SK-N-SH (cell line): ENCODE measurements around the gene CTSZ. TPM values are rescaled to one million over a fixed set of nuclear protein-coding genes. Genes with fewer than 3 reads are reported as not detected.
A peak's percentile ranks its signal among the peaks of the same experiment; 100 is the strongest.

Experiments used
- CTCF ChIA-PET: fragments of 300-600, 350-600 bp; formaldehyde crosslinking; extraction: SDS; loops from one replicate; lab custom pipeline; 2021; lab: Yijun Ruan, JAX
- POLR2A ChIA-PET: fragments of 350-600 bp; sonication (Branson Sonifier 250); formaldehyde crosslinking; extraction: SDS; loops from one replicate; lab custom pipeline; 2020; ENCODE audit warnings: antibody characterized with exemption, inconsistent platforms; lab: Yijun Ruan, JAX
- DNase-seq: peaks from one replicate; pipeline ENCODE4 v3.0.0; 2012
- H2AFZ ChIP-seq: fragments of 200-600 bp; sonication (generic); 2 replicates; pipeline ENCODE4 v1.8.1; 2016; ENCODE audit warnings: antibody characterized with exemption, mild to moderate bottlenecking, low read depth
- H3F3A ChIP-seq: fragments of 200-600 bp; sonication (generic); replicated peaks from 2 replicates; pipeline ENCODE3; 2016; ENCODE audit warnings: antibody characterized with exemption, mild to moderate bottlenecking; ENCODE audit not compliant: insufficient read depth
- H3K27ac ChIP-seq, 2 experiments: fragments of 200-500 bp in 1 of 2; fragments of 200-600 bp in 1 of 2; sonication (Bioruptor generic) in 1 of 2; sonication (generic), shearing (Covaris generic) in 1 of 2; 2 replicates each; pipeline versions ENCODE4 v1.5.1 to v1.6.1; 2014 to 2016; ENCODE audit warnings: low read depth in 2 of 2, inconsistent platforms in 1 of 2, low read length in 1 of 2, mild to moderate bottlenecking in 1 of 2, mixed read lengths in 1 of 2
- H3K27me3 ChIP-seq: fragments of 200-600 bp; sonication (generic), shearing (Covaris generic); 2 replicates; pipeline ENCODE4 v1.6.1; 2016; ENCODE audit warnings: mixed run types; ENCODE audit not compliant: insufficient read depth
- H3K36me3 ChIP-seq, 2 experiments: fragments of 200-500 bp in 1 of 2; fragments of 200-600 bp in 1 of 2; sonication (Bioruptor generic) in 1 of 2; sonication (generic) in 1 of 2; replicated peaks in 1 of 2; 2 replicates each; pipeline versions ENCODE3 to v1.5.1; 2014 to 2016; ENCODE audit warnings: low read length in 1 of 2, mild to moderate bottlenecking in 1 of 2; ENCODE audit not compliant: insufficient read depth in 2 of 2, control insufficient read depth in 1 of 2
- H3K4me1 ChIP-seq, 2 experiments: fragments of 200-500 bp in 1 of 2; fragments of 200-600 bp in 1 of 2; sonication (Bioruptor generic) in 1 of 2; sonication (generic), shearing (Covaris generic) in 1 of 2; 2 replicates each; pipeline versions ENCODE4 v1.5.1 to v1.6.1; 2014 to 2016; ENCODE audit warnings: low read depth in 1 of 2, low read length in 1 of 2, mixed run types in 1 of 2; ENCODE audit not compliant: insufficient read depth in 2 of 2, control insufficient read depth in 1 of 2
- H3K4me2 ChIP-seq: fragments of 200-600 bp; sonication (generic), shearing (Covaris generic); 2 replicates; pipeline ENCODE4 v1.6.1; 2017; ENCODE audit warnings: mixed run types
- H3K4me3 ChIP-seq, 2 experiments: fragments of 200-500 bp in 1 of 2; fragments of 200-600 bp in 1 of 2; sonication (Bioruptor generic) in 1 of 2; sonication (generic), shearing (Covaris generic) in 1 of 2; 2 replicates each; pipeline versions ENCODE4 v1.5.1 to v1.8.1; 2014 to 2016; ENCODE audit warnings: low read depth in 2 of 2, inconsistent platforms in 1 of 2, low read length in 1 of 2, mild to moderate bottlenecking in 1 of 2, mixed read lengths in 1 of 2, moderate library complexity in 1 of 2
- H3K79me2 ChIP-seq: fragments of 200-600 bp; sonication (generic); 2 replicates; pipeline ENCODE4 v1.8.1; 2017; ENCODE audit warnings: mild to moderate bottlenecking; ENCODE audit not compliant: insufficient read depth
- H3K9ac ChIP-seq: fragments of 200-600 bp; sonication (generic); 2 replicates; pipeline ENCODE4 v1.6.1; 2017; ENCODE audit warnings: mixed run types
- H3K9me2 ChIP-seq: fragments of 200-600 bp; sonication (generic); 2 replicates; pipeline ENCODE4 v1.6.1; 2017; ENCODE audit warnings: mixed run types
- H3K9me3 ChIP-seq: fragments of 200-600 bp; sonication (generic); 2 replicates; pipeline ENCODE4 v1.6.1; 2017; ENCODE audit warnings: mixed run types, mild to moderate bottlenecking, moderate library complexity
- H4K20me1 ChIP-seq: fragments of 200-600 bp; sonication (generic); 2 replicates; pipeline ENCODE4 v1.6.1; 2017; ENCODE audit warnings: mild to moderate bottlenecking, mixed run types; ENCODE audit not compliant: insufficient read depth
- CHD2 ChIP-seq: fragments of 150-350 bp; IDR thresholded peaks from 2 replicates; pipeline ENCODE4 v1.6.1; 2018; ENCODE audit warnings: low read length; ENCODE audit not compliant: partially characterized antibody
- EZH2phosphoT487 ChIP-seq: fragments of 200-600 bp; sonication (generic); IDR thresholded peaks from 2 replicates; pipeline ENCODE4 v1.6.1; 2017; ENCODE audit warnings: low read depth, mixed run types, mild to moderate bottlenecking, antibody characterized with exemption, moderate library complexity, borderline replicate concordance
- FOSL2 ChIP-seq: IDR thresholded peaks from 2 replicates; pipeline ENCODE4 v1.4.0; 2012; ENCODE audit warnings: low read depth, mild to moderate bottlenecking, moderate library complexity, borderline replicate concordance
- FOXJ3 ChIP-seq: sonication (generic); formaldehyde crosslinking; IDR thresholded peaks from 2 replicates; pipeline ENCODE4 v1.5.1; 2020; ENCODE audit warnings: mild to moderate bottlenecking, missing genetic modification reagents
- FOXM1 ChIP-seq: IDR thresholded peaks from 2 replicates; pipeline ENCODE4 v1.4.0; 2012; ENCODE audit warnings: low read depth, mild to moderate bottlenecking
- GATA2 ChIP-seq: sonication (generic); formaldehyde crosslinking; IDR thresholded peaks from 2 replicates; pipeline ENCODE4 v1.5.0; 2020; ENCODE audit warnings: mild to moderate bottlenecking, missing genetic modification reagents
- IRF3 ChIP-seq: fragments of 150-350 bp; IDR thresholded peaks from 2 replicates; pipeline ENCODE4 v1.6.1; 2016; ENCODE audit warnings: mild to moderate bottlenecking, low read depth, low read length
- JUND ChIP-seq: IDR thresholded peaks from 2 replicates; pipeline ENCODE4 v1.4.0; 2012
- MEF2A ChIP-seq: IDR thresholded peaks from 2 replicates; pipeline ENCODE4 v1.4.0; 2012; ENCODE audit warnings: low read depth, borderline replicate concordance
- NFIC ChIP-seq: IDR thresholded peaks from 2 replicates; pipeline ENCODE4 v1.4.0; 2012; ENCODE audit warnings: borderline replicate concordance
- POLR2AphosphoS5 ChIP-seq: IDR thresholded peaks from 2 replicates; pipeline ENCODE4 v1.6.1; 2012; ENCODE audit warnings: low read depth, low read length
- REST ChIP-seq: IDR thresholded peaks from 2 replicates; pipeline ENCODE4 v1.6.1; 2012; ENCODE audit warnings: mild to moderate bottlenecking, low read depth, low read length, moderate library complexity
- RXRA ChIP-seq: IDR thresholded peaks from 2 replicates; pipeline ENCODE4 v1.4.0; 2012; ENCODE audit warnings: low read depth, mild to moderate bottlenecking, borderline replicate concordance
- SIN3A ChIP-seq: IDR thresholded peaks from 2 replicates; pipeline ENCODE4 v1.6.1; 2012; ENCODE audit warnings: low read depth, mild to moderate bottlenecking, low read length, moderate library complexity, borderline replicate concordance
- TAF1 ChIP-seq: IDR thresholded peaks from 2 replicates; pipeline ENCODE4 v1.6.1; 2012; ENCODE audit warnings: low read depth, mild to moderate bottlenecking, low read length, moderate library complexity, borderline replicate concordance
- USF1 ChIP-seq: IDR thresholded peaks from 2 replicates; pipeline ENCODE4 v1.4.0; 2012; ENCODE audit warnings: low read depth, borderline replicate concordance
- USF2 ChIP-seq: fragments of 150-350 bp; IDR thresholded peaks from 2 replicates; pipeline ENCODE4 v1.6.1; 2017; ENCODE audit warnings: antibody characterized with exemption, low read length, low read depth, borderline replicate concordance
- YY1 ChIP-seq: IDR thresholded peaks from 2 replicates; pipeline ENCODE4 v1.4.0; 2012; ENCODE audit warnings: low read depth, mild to moderate bottlenecking
- WGBS: methylation state at CpG from one replicate; pipeline ENCODE4 v1.1.6; 2017; ENCODE audit warnings: low lambda C conversion rate; 5-methylcytosine and 5-hydroxymethylcytosine counted together
- polyA plus RNA-seq, 3 experiments: library from polyadenylated mRNA; depleted of rRNA; stranded (reverse); fragments of >200 nt; gene quantifications; 2 replicates each; pipeline ENCODE4 v1.2.3, GENCODE V29; 2012

The CTSZ gene
- polyA plus RNA-seq, 1 of the 3 experiments (the other 2 are of a cell fraction): 0.03 TPM

GRCh38 chr20:59033093-59033492 lies 26.0 kb upstream of the CTSZ start:
- H3K9ac ChIP-seq: peak overlapping the region; percentile 72
- peak overlapping the region; percentile 90 for H3K4me2 ChIP-seq
- peaks cover 12% of the 10 kb centered on the region for H4K20me1 ChIP-seq
- H3K4me1 ChIP-seq: peaks cover 24 to 40% of the 10 kb centered on the region in 2 experiments; a peak in 3 of 4 replicates
- no peaks in the 10 kb centered on the region for H3K9me3 ChIP-seq
- H3K27ac ChIP-seq: peak overlapping the region; percentile 82 to 83
- TF ChIP-seq EZH2phosphoT487: no peak
- no peak for TF ChIP-seq USF1
- TF ChIP-seq FOSL2: no peak
- no peak for TF ChIP-seq MEF2A
- no peak for TF ChIP-seq GATA2 (CRISPR knock-in tag)
- TF ChIP-seq RXRA: no peak
- no peak for TF ChIP-seq REST
- no peak for TF ChIP-seq CHD2
- no peak for TF ChIP-seq FOXJ3 (CRISPR knock-in tag)
- TF ChIP-seq NFIC: no peak
- TF ChIP-seq YY1: no peak
- no peak for TF ChIP-seq FOXM1
- no peak for TF ChIP-seq JUND
- TF ChIP-seq POLR2AphosphoS5: no peak
- no peak for TF ChIP-seq TAF1
- TF ChIP-seq SIN3A: no peak
- no peak for TF ChIP-seq IRF3
- no peak for TF ChIP-seq USF2
- POLR2A ChIA-PET: interaction anchor here (1.0 to 1.5 kb wide), 2 partner anchors 9 to 422 kb away, joined by 4 to 10 read pairs; partner anchors contain the start of gene PRELID3B
- WGBS: 98% methylated on average over 1 of the region's 1 CpG
- H3K79me2 ChIP-seq: peaks cover 60% of the 10 kb centered on the region
- DNase-seq: no peak
- H3K4me3 ChIP-seq: peak overlapping the region; percentile 78 to 91; a peak in 2 of 4 replicates
- H3K36me3 ChIP-seq: peaks cover 57 to 77% of the 10 kb centered on the region in 2 experiments
- H3K9me2 ChIP-seq: no peaks in the 10 kb centered on the region
- CTCF ChIA-PET: interaction anchor here (0.7 to 3.8 kb wide), 7 partner anchors 8 to 463 kb away, joined by 3 to 17 read pairs (median 4); no protein-coding TSS in a partner anchor
- peak overlapping the region; percentile 81 for H2AFZ ChIP-seq
- no peaks in the 10 kb centered on the region for H3K27me3 ChIP-seq
- H3F3A ChIP-seq: peaks cover 25% of the 10 kb centered on the region
